ENCODE measurements around the gene EEF1AKMT1. TPM values are rescaled to one million over a fixed set of nuclear protein-coding genes. Genes with fewer than 3 reads are reported as not detected.

EEF1AKMT1 gene
- total and polyA plus RNA-seq, 4 donors = 4.2 to 11.2 (median 4.9) TPM

- Histone ChIP-seq H3K27ac (ENCODE audit: low read depth in 1 of 2, low read length in 2 of 2) (no peak overlapping the region), H3K4me3 (ENCODE audit: low read depth in 1 of 3, low read length in 3 of 3) (no peak overlapping the region), H3K4me1 (ENCODE audit: control insufficient read depth in 4 of 4, insufficient read depth in 4 of 4, low read length in 3 of 4) (no peaks in the 10 kb centered on the region), H3K9me3 (ENCODE audit: control insufficient read depth in 4 of 4, low read length in 3 of 4) (no peaks in the 10 kb centered on the region), H3K36me3 (ENCODE audit: control insufficient read depth in 4 of 4, insufficient read depth in 3 of 4, low read depth in 1 of 4, low read length in 3 of 4) (peaks cover 0 to 14% (median 9%) of the 10 kb centered on the region in 4 donors), H3K9ac (ENCODE audit: low read depth in 1 of 2, low read length in 2 of 2) (no peak overlapping the region), H3K27me3 (ENCODE audit: control insufficient read depth in 4 of 4, insufficient read depth in 4 of 4, low read length in 3 of 4) (no peaks in the 10 kb centered on the region)
- TF ChIP-seq REST (IDR thresholded peaks at IDR 0.05) (no peak), ZBTB33 (IDR thresholded peaks at IDR 0.05) (no peak), MAX (IDR thresholded peaks at IDR 0.05) (no peak), RAD21 (IDR thresholded peaks at IDR 0.05) (no peak), JUND (IDR thresholded peaks at IDR 0.05) (no peak), SP1 (IDR thresholded peaks at IDR 0.05) (no peak), YY1 (IDR thresholded peaks at IDR 0.05) (no peak)
- DNase-seq (ENCODE audit: low spot score) = no peak
- WGBS = 84% methylated on average over 1 of the region's 1 CpG
These were observed 6.6 kb upstream of the EEF1AKMT1 start for GRCh38 chr13:20780317-20780716.

GRCh38 chr13:20779405-20779804, 5.6 kb upstream of the EEF1AKMT1 start:
- Histone ChIP-seq H3K4me3 (ENCODE audit: low read depth in 1 of 3, low read length in 3 of 3) (no peak overlapping the region), H3K9ac (ENCODE audit: low read depth in 1 of 2, low read length in 2 of 2) (no peak overlapping the region), H3K27me3 (ENCODE audit: control insufficient read depth in 4 of 4, insufficient read depth in 4 of 4, low read length in 3 of 4) (no peaks in the 10 kb centered on the region), H3K9me3 (ENCODE audit: control insufficient read depth in 4 of 4, low read length in 3 of 4) (no peaks in the 10 kb centered on the region), H3K27ac (ENCODE audit: low read depth in 1 of 2, low read length in 2 of 2) (no peak overlapping the region), H3K4me1 (ENCODE audit: control insufficient read depth in 4 of 4, insufficient read depth in 4 of 4, low read length in 3 of 4) (no peaks in the 10 kb centered on the region), H3K36me3 (ENCODE audit: control insufficient read depth in 4 of 4, insufficient read depth in 3 of 4, low read depth in 1 of 4, low read length in 3 of 4) (peaks cover 0 to 14% (median 9%) of the 10 kb centered on the region in 4 donors)
- TF ChIP-seq YY1 (IDR thresholded peaks at IDR 0.05) (no peak), MAX (IDR thresholded peaks at IDR 0.05) (no peak), HNF4G (IDR thresholded peaks at IDR 0.05) (no peak), GABPA (IDR thresholded peaks at IDR 0.05 in 1 of 2, conservative IDR thresholded peaks at IDR 0.05 in 1 of 2) (no peak), FOXA2 (IDR thresholded peaks at IDR 0.05) (no peak), CTCF (IDR thresholded peaks at IDR 0.05; ENCODE audit: low read depth, low read length, missing input control) (no peak), TAF1 (conservative IDR thresholded peaks at IDR 0.05) (no peak), HNF4A (conservative IDR thresholded peaks at IDR 0.05) (no peak), JUND (IDR thresholded peaks at IDR 0.05) (no peak)
- DNase-seq (ENCODE audit: low spot score) = no peak
- 95% methylated on average over 7 of the region's 7 CpGs for WGBS

Measured in liver (tissue), 9 donors.